ENCODE measurements around the gene FAM241B.

FAM241B gene

DNA sequence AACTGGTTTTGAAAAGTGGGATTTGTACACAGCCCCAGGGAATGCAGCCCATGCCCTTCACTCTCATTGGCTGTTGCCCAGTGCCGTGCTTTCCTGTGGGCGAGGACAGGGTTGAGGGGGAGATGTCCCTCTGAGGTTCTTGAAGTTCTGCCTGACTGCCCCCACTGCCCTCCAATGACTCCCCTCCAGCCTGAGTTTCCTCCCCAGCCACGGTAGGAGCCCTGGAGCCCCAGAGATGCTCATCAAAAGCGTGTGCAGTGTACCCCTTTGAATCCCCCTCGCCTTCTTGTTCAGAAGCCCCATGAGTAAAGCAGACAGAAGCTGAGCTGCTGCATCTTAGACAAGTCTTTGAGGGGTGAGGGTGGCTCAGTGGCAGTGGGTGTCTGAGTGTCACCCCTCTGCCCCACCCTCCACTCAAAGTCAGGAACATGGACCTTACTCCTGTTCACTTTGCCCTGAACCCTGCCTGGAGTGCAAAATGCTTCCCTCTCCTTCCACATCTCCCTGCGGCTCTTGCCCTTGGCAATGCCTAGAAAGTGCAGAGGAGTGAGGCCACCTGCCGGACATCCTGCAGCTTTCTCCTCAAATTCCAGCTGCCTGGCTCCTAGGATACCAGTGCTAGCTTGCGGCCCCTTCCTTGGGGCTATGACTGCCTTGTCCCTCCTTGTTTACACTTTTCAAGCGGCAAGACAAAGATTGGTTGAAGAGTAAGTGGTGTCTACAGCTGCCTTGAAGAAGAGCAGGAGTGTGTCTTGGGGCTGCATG is 19.9 kb downstream of the FAM241B start:
- DNase-seq: no peak

DNA sequence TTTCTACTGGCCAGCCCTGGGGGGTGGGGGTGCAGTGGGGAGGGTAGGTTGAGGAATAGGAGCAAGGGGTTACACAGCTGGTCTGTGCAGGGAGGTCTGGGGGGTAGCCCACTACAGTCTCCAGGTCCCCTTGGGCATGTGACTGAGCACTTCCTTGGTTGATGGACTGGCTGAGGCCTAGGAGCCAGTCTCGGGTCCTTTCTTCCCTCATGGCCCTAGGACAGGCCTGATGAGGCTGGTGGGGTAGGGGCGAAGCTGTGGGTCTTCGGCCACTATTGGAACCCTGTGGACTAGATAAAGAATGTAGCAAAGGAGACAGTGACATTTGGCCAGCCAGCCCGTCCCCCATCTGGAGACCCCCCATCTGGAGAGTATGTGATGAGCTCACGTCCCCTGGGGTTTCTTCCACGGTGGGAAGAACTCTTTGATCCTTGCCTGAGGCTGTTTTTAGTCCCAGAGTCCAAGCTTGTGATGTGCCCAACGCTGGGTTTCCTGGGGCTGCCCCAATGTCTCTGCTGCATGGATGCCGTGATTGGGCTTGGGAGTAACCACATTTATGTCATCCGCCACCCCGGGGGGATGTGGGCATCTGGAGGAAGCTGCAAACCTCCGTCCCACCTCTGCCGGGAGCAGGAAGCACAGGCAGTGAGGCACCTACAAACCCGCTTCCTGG is 20.7 kb downstream of the FAM241B start:
- DNase-seq: peak; percentile 22

DNA sequence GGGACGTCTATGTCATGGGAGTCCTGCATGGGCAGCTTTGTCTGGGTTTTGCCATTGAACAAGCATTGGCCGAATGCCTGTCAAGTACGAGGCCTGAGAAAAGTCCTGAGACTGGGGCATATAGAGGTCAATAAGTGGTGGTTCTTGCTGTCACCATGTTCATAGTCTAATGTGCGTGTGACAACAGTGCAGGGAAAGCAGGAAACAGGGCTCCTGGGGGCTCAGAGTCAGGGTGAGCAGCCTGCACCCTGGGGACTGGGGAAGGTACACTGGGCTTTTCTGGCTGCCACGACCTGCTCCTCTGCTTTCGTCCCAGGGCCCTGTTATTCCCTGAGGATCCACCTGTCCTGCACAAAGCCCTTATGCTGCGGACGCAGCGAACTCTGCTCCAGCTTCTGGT is 21.3 kb downstream of the FAM241B start:
- DNase-seq: no peak

DNA sequence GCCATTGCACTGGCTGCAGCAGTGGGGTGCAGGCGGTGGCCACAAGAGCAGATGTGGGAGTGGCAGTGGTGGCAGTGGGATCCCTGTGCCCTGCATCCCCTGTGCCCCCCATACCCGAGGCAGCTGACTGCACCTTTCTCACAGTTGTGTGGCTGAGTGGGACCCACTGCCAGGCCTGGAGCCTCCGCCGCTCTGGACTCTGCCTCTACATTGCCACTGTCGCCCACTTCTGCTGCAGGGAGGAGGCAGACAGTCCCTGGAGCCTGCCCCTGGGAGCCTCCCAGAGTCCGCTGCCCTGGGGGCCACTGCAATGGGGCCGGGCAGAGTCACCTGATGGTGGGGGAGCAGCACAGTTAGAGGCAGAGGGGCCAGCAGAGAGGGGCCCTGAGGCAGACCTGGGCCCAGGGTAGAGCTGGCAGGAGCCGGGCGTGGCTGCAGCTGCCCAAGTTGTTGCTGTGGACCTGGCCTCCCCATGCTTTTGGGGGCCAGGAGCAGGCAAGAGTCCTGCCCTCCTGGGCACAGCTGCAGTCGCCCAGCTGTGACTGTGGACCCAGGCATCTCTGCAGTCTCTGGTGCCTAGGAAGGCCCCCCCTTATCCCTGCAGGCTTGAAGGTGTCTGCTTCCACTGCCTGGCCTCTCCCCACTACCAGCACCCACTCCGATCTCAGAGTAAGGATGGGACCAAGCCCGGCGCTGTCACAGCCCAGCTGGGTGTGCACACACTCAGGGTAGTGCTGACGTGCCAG is 22.2 kb downstream of the FAM241B start:
- no peak for DNase-seq

DNA sequence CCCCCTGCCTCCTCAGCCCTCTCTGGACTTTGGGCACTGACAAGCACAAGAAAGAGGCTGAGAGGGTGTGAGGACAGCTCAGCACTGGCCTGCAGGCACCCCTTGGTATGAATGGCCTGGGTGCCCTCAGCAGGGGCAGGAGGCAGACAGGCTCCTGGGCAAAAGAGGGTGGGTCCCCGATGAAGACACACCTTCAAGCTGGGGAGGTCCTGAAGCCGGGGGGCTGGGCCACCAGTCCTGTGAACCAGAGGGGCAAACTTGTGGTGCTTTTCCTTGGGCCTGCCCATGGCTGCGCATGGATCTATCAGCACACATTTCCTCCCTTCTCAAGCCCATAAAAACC is 22.8 kb downstream of the FAM241B start:
- no peak for DNase-seq

DNA sequence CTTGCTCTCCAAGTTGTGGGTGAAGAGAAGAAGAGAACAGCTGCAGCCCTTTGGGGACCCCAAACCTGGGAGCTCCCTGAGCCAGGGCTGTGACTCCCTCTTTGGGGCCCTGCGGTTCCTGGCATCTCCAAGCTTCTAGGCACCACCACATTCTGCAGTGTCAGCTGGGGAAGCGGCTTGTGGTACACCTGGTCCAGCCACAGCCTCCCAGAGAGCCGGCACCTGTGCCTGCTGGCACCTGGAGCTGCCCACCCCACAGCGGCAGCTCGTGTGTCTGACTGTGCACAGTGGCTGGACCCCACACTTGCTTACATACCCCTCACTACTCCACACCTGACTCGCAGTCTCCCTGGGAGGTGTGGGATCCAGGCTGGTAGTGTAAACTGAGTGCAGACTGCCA is 23.5 kb downstream of the FAM241B start:
- no peak for DNase-seq

DNA sequence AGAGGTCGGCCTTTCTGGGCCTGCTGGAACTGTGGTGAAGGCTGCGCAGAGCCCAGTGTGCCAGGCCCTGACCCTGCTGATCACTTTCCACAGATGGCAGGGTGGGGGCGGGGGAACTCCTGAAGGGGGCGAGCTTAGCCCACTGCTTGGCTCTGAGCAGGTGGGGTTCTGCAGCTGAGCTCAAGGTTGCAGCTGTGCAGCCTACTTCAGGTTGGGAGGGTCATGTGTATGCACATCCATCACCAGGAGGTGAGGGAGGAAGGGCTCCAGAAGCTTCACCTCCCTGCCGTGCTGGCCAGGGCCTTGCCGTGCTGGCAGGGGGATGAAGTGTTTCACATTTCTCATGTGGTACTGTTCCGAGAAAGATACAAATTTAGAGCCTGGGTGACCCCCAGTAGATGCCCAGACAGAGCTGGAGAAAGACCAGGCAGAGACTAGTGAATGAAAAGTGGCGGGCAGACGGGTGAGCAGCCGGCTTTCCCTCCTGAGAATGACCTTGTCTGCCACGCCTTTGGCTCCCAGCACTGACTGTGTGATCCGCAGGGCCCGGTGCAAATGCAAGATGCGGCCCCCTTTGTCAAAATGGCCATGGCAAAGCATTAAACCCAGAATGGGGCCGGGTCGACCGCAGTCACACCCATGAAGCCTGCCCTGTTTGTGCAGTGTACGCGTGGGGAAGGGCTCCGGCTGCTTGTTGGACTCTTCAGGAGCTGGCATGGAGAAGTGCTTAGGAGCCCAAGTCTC is 25.2 kb downstream of the FAM241B start:
- no peak for DNase-seq

DNA sequence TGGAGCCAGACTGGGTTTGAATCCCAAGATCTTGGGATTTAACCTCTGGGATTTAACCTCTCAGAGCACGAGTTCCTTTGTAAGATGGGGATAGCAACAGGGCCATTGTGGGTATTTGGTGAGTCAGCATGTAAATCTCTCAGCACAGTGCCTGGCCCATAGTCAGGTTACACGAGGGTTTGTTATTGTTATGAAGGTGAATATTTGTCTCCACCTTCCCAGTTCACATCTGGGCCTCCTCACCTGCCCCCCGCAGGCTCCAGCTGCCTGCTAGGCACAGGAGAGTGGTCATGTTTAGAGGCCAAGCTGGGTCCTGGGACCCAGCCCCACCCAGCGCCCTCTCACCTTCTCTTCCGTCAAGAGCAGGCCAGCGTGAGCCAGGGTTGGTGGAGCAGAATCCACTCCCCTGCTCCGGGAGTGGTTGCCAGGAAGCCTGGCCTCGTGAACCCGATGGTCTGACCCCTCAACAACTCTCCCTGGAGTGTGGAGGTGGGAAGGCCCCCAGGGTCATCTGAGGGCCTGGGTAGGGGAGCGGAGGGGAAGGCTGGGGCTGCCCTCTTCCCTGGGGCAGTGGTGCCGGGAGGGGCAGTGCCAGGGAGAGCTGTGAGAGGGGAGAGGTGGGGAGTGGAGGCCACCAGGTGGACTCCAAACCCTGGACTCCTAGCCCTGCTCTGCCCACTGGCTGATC is 26.0 kb downstream of the FAM241B start:
- no peak for DNase-seq

DNA sequence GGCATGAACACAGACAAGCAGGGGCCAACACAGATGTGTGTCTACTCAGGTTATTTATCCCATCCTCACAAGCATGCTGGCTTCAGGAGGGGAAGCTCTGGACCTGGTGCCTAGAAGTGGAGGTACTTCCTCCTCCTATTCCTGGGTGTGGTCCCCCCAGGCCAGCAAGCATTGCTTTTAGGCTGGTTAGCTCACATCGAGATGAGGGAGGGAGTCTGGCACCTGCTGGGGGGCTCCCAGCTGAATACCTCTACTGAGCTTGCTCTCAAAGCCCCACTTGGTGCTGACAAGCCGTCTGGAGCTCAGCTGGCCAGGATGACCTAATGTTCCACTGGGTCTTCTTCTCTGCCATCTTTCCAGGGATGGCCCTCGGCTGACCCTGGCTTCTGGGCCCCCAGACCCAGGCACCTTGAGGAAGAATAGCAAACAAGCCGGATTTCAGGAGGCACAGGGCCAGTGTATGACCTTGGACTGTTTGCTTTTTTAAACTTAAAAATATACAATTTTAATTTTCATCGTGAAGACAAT is 26.8 kb downstream of the FAM241B start:
- DNase-seq: no peak

DNA sequence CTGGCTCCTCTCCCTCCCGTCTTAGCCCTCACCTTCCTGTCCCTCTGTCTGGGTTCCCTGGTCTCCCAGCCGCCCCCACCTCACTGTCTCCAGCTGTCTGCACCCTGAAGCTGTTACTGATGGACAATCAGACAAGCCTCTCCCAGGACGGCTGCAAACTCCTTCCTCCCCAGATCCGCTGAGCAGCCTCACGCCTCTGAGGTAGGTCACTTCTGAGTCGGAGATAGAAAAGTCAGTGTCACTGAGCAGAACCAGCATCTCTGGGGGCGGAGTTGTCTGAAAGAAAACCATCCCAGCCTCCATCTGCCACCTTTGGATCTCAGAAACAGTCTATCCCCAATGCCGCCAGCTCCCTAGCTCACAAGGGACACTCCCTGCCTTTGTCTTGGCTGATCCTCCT is 27.4 kb downstream of the FAM241B start:
- DNase-seq: no peak

DNA sequence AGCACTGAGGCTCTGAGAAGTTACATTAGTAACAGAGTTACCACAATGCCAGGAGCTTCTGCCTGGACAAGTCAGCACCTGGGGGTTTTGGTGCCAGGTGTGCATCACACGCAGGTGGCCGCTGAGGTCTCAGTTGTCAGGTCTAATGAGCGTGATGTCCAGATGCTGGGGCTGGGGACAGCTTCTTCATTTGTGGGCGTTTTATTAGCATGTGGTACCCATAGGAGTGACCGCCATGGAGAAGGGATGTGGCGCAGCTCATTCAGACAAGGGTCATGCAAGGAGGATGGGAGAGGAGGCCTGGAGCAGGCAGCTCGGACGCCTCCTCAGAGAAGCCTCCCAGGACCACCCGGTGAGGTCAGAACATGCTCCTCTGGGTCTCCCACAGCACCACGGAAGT is 27.8 kb downstream of the FAM241B start:
- DNase-seq: no peak

DNA sequence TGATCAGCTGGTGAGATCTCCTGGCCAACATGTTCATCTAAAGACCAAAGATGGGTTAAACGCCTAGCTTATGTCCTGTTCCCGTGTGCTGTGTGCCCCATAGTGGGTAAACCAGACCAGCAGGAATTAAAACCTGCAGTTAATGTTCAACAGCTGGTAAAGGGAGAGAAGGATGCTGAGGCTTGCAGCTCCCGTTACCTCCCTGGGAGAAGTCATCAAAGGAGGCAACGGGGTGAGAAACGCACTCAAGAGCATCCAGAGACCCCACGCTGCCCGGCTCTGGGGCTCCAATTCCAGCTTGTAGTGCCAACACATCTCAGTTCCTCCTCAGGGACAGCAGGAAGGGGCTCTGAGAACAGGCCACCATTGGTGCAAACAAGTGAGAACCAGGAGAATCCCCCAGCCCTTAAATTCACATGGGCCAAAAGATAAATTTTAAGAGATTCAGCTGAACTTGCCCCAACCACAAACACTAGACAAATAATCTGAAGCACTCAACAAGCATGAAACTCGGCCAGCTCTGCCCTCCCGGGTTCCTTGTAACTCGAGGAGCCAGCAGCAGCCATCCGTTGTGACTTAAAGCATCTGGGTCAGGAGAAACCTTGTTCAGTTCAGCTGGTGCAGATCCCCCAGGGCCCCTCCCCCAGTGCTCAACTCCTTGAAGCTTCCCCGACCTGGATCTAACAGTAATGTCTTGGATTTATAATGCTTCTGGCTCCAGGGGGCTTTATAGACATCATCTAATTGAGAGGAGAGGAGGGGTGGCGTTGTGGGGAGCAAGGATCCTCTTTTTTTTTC is 29.4 kb downstream of the FAM241B start:
- no peak for DNase-seq

DNA sequence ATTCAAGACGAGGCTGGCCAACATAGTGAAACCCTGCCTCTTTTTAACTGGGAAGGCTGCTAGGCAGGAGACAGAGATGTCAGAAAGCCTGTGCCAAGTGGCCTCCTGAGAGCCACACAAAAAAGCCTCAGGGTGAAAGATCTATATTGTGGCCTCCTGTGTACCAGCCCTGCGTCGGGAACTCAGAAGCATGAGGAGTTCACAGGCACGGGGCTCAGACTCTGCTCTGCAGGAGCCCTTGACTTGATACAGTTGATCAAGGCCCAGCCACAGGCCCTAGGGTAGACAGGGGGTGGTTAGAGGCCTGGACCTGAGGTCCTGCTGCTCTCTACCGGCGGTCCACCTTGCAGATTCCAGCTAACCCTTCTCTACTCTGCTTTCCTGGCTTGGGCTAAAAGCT is 30.2 kb downstream of the FAM241B start:
- no peak for DNase-seq

DNA sequence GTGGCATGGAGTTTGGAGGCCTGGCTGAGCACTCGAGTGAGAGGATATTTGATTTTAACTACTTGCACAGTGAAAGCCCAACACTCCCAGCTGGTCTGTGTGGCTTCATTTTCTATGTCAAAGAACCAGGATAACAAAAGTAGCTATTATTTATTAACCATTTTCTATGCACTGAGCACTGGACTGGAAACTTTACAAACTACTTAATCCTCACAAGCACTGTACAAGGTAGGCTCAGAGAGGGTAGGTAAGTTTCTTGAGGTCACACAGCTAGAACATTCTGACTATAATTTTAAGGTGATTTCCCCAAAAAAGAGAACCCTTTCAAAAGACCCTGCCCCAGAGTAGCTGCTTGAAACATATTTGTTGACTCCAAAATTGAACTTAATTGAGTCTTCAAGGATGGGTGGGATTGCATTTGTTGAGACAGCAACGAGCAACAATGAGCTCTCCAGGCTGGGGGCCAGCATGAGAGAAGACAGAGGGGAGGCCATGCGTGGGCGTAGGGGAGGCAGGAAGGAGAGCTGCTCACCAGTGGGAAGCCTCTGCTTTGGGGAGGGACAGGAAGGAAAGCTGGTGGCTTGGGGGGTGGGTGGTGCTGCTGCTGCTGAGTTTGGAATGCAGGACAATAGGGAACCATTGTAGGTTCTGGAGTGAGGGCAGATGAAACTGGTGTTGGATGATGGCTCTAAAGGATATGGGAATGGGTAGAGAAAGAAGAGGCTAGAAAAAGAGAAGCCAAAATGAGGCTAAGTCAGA is 31.5 kb downstream of the FAM241B start:
- DNase-seq: no peak

DNA sequence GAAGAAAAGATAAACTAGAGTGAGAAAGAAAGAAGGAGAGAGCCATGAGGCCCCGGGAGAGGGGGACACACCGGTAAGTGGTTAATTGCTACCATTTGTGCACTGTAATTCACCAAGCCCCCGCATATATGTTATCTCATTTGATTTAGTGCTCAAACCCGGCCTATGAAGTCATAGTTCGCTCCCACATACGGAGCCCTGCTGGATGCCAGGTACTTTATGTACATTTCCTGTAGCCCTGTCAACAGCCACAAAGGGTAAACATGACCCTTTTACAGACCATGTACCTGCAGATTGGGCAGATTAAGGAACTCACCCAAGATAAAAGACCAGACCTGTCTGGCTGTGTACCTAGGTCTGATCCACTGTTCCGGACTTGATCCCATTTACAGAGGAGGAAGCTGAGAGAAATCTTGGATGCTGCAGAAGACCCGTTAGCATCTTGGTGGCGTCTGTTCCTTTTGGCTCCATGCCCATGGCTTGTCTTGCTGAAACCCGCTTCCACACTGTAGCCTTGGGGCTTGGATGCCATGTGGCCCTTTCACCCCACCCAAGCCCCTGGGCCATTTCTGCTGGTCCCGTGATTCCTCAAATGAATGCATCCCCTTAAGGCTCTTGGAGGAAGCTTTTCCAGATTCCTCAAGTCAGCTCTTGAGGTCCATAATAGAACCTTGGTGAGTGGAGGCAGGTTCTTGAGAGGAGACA is 32.3 kb downstream of the FAM241B start:
- no peak for DNase-seq

DNA sequence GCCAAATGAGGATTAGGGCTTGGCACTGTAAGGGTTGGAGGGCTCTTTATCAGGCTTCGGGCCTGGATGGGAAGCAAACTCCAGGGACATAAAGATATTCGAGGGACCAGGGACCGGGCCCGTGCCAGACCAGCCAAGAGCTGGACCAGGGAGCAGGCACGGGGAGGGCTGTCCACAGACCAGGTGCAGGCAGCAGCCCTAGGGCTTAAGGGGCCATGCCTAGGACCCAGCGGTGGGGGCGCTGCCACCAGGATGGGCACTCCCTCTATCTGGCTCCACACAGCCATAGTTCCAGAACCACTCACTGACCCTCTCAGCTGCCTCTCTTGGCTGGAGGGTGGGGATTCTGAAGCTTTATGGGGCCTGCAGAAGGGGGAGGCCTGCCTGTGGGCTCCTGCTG is 32.9 kb downstream of the FAM241B start:
- no peak for DNase-seq

DNA sequence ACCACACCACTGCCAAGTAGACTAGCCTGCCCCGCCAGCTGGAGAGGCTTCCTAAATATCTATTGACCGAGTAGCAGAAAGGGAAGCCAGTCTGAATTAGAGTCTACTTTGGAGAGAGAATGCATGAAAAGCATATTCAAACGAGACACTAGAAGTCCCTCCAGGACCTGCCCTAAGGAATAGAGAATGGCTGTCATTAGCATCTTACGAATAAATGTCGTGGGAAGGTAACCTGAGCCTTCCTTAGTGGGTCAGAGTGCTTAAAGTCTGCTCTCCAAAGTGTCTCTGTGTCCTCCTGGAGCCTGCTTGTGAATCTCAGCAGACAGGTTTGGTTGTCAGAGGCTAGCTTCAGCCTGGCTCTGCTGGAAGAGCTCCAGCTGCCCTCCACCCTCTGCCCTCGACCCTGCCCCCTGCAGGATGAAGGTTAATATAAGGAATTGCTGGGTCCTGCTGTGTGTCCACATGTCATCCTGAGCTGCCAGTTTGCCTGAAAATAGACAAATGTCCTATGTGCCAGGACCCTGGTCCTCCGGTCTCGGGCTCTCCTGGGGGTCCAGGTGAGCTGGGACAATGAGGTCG is 33.4 kb downstream of the FAM241B start:
- DNase-seq: no peak

DNA sequence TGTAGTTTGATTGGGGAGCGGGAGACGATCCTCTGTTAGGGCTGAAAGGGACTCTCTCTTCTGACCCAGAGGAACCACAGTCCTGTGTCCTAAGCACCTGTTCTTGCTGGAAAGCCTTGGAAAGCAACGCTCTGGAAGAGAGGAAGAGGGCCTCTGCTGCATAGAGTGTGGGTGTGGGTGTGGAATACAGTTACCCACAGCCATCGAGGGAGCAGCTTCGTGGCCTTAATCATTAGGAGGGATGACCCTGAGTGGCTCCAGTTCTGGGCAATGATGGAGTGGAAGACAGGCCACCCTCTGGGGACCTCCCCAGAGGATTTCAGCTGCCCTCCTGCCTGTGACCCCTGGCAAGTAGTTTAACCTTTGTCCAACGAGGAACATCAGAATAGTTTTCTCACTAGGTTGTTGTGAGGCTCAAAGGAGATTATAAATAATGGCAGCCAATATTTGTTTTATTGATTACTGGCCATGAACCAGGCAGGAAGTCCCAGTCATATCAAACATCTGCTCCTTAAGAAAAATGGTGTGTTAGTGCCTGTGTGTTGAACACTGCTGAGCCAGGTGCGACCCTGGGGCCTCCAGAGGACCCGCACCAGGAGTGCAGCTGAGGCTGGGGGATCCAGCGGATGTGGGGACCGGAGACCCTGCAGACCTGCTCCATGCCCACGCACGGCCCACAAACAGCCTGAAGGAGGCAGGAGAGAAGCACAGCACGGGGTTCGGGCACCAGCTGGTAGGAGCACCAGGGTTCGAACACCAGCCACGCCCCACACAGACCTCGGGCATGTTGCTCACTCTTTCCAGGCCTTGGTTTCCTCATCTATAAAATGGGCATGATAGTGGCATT is 35.6 kb downstream of the FAM241B start:
- no peak for DNase-seq

DNA sequence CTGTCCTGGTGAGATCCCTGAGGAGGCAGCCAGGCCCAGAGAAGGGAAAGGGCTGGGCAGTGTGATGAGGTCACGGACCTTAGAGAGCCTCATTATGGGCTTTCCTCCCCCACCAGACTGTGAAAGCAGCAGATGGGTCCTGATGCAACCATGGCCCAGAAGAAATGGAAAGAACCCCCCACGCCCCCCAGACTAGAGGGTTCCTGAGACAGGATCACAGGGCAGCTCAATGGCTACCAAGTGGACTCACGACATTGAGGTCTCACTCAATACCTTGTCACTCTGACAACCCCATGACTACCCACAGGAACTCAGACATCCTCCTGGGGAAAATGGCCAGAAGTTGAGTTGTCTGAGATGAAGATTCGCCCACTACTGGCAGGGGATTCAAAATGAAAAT is 36.7 kb downstream of the FAM241B start:
- DNase-seq: no peak

Measured in EL (cell line).